ENCODE measurements around the gene CERT1. TPM values are rescaled to one million over a fixed set of nuclear protein-coding genes. Genes with fewer than 3 reads are reported as not detected.

CERT1 gene
- total and polyA plus RNA-seq, 2 donors (not counting 3 experiments of a cell fraction or from before 2014, with no cell fraction given): 8.0 to 21.3 TPM

- no peaks in the 10 kb centered on the region for H3K4me1 ChIP-seq (ENCODE audit: control insufficient read depth, extremely low read depth, insufficient read depth, low read length)
- TF ChIP-seq EZH2 (IDR thresholded peaks at IDR 0.05; ENCODE audit: borderline replicate concordance, low read depth, low read length, severe bottlenecking): no peak
- no peak for TF ChIP-seq JUN (IDR thresholded peaks at IDR 0.05; ENCODE audit: borderline replicate concordance, insufficient read depth, insufficient read length, low read depth)
- no peak for TF ChIP-seq MAX (IDR thresholded peaks at IDR 0.05; ENCODE audit: insufficient read depth, insufficient read length)
- no peak for TF ChIP-seq POLR2A (IDR thresholded peaks at IDR 0.05; ENCODE audit: low read depth, low read length)
- no peak for TF ChIP-seq MYC (IDR thresholded peaks at IDR 0.05; ENCODE audit: low read depth, low read length)
- no peak for TF ChIP-seq POLR2AphosphoS5 (IDR thresholded peaks at IDR 0.05; ENCODE audit: insufficient read depth, low read depth, low read length)
- TF ChIP-seq GATA2 (IDR thresholded peaks at IDR 0.05; ENCODE audit: insufficient read depth, insufficient read length, low read depth, low read length): no peak
- TF ChIP-seq CTCF (IDR thresholded peaks at IDR 0.05; ENCODE audit: extremely low read depth in 1 of 2, insufficient read depth in 1 of 2, low read depth in 1 of 2, low read length in 2 of 2): no peak
- no peak for TF ChIP-seq FOS (IDR thresholded peaks at IDR 0.05; ENCODE audit: borderline replicate concordance, insufficient read depth, low read length)
- H2AFZ ChIP-seq (ENCODE audit: low read depth, low read length): no peak overlapping the region
- no peak for DNase-seq (ENCODE audit: low read depth, low spot score)
- POLR2A ChIA-PET: no interaction called here
- H4K20me1 ChIP-seq (replicated peaks; ENCODE audit: control insufficient read depth, extremely low read depth, insufficient read depth, low read length): no peaks in the 10 kb centered on the region
- H3K9ac ChIP-seq (replicated peaks; ENCODE audit: extremely low read depth, insufficient read depth, low read length): no peak overlapping the region
- H3K4me2 ChIP-seq (ENCODE audit: insufficient read depth, low read length): no peak overlapping the region
- H3K9me1 ChIP-seq (replicated peaks; ENCODE audit: control insufficient read depth, extremely low read depth, insufficient read depth, low read length): no peaks in the 10 kb centered on the region
- no peak for FAIRE-seq
- H3K79me2 ChIP-seq (ENCODE audit: control insufficient read depth, insufficient read depth, low read length): no peaks in the 10 kb centered on the region
- intact Hi-C loops (cut with micrococcal nuclease): loop anchor here (10.0 kb wide), 1 partner anchor 250 kb away; no protein-coding TSS in a partner anchor
- dilution Hi-C loops (cut with MboI; ENCODE audit: extremely low pct_ligation_motif_present, low sequenced_read_pairs): no loop called here
- H3K9me3 ChIP-seq (replicated peaks; ENCODE audit: control insufficient read depth, insufficient read depth, low read length): no peaks in the 10 kb centered on the region
- CTCF ChIA-PET: interaction anchor here (1.2 kb wide), 1 partner anchor 9 kb away, joined by 5 read pairs; no protein-coding TSS in a partner anchor
- no TSS peak for BruUV-seq (replicated peaks)
- H3K36me3 ChIP-seq (ENCODE audit: control insufficient read depth in 2 of 2, extremely low read depth in 1 of 2, insufficient read depth in 2 of 2, low read length in 2 of 2): no peaks in the 10 kb centered on the region
- no peaks in the 10 kb centered on the region for H3K27me3 ChIP-seq (ENCODE audit: control insufficient read depth in 2 of 2, insufficient read depth in 2 of 2, low read length in 2 of 2)
- no peak overlapping the region for H3K27ac ChIP-seq (ENCODE audit: insufficient read depth, low read depth, low read length)
- no peak overlapping the region for H3K4me3 ChIP-seq (replicated peaks in 1 of 3; ENCODE audit: insufficient read depth in 1 of 3, low read depth in 1 of 3, low read length in 3 of 3)
Observed at GRCh38 chr5:75435096-75435495, 76.3 kb downstream of the CERT1 start.

Measured in endothelial cell of umbilical vein (primary cell).